Measurements from ENCODE around the gene TLR3. TPM values are rescaled to one million over a fixed set of nuclear protein-coding genes. Genes with fewer than 3 reads are reported as not detected.

TLR3 gene
- total and polyA plus RNA-seq, 2 of the 8 experiments (the other 6 are each of a cell fraction or from before 2014, with no cell fraction given), result 1.00 to 2.6 TPM

DNA sequence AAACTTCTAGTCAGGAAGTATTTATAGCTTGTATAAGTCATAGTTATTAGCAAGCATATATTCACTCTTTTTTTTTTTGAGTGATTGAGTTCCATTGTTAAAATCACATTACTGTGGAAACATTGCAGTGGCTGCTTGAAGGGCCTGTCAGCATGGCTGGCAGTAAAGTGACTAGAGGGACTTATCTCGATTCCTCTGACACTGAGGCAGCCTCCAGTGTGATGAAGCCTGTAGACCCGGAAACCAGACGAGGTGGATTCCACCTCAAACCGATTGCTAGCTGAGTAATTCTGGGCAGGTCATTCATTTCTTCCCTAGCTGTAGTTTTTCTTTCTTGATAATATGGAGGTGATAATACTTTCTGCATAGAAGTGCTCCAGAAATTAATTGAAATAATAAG, 40.3 kb downstream of the TLR3 start (continued):
- TF ChIP-seq BRCA1 (IDR thresholded peaks at IDR 0.05; ENCODE audit: low read depth, low read length) (no peak), RNF2 (IDR thresholded peaks at IDR 0.05; ENCODE audit: borderline replicate concordance, low read depth, low read length, missing control alignments, poor library complexity, severe bottlenecking) (no peak), TEAD4 (IDR thresholded peaks at IDR 0.05; ENCODE audit: low read depth, low read length) (no peak)
- TF ChIP-seq, protein P1, sequence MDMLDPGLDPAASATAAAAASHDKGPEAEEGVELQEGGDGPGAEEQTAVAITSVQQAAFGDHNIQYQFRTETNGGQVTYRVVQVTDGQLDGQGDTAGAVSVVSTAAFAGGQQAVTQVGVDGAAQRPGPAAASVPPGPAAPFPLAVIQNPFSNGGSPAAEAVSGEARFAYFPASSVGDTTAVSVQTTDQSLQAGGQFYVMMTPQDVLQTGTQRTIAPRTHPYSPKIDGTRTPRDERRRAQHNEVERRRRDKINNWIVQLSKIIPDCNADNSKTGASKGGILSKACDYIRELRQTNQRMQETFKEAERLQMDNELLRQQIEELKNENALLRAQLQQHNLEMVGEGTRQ (IDR thresholded peaks at IDR 0.05; ENCODE audit: low read length), result no peak
